ENCODE measurements around the gene PIGN.

PIGN gene

GRCh38 chr18:62028715-62029114, 158.1 kb downstream of the PIGN start:
- DNase-seq (ENCODE audit: extremely low read depth, low read depth) = no peak

GRCh38 chr18:62027914-62028520, 158.8 kb downstream of the PIGN start:
- no peak for DNase-seq (ENCODE audit: extremely low read depth, low read depth)
- TF ChIP-seq CTCF (IDR thresholded peaks at IDR 0.05; ENCODE audit: low read depth, low read length) = no peak

More at GRCh38 chr18:62028715-62029114, 158.1 kb downstream of the PIGN start:
- no peak for TF ChIP-seq CTCF (IDR thresholded peaks at IDR 0.05; ENCODE audit: low read depth, low read length)

GRCh38 chr18:62026586-62026985, 160.3 kb downstream of the PIGN start:
- no peak for TF ChIP-seq CTCF (IDR thresholded peaks at IDR 0.05; ENCODE audit: low read depth, low read length)
- DNase-seq (ENCODE audit: extremely low read depth, low read depth) = no peak

- TF ChIP-seq CTCF (IDR thresholded peaks at IDR 0.05; ENCODE audit: low read depth, low read length) = no peak
- no peak for DNase-seq (ENCODE audit: extremely low read depth, low read depth)
Measured at GRCh38 chr18:62024983-62025382, 161.9 kb downstream of the PIGN start.

GRCh38 chr18:62023536-62023935, 163.3 kb downstream of the PIGN start:
- DNase-seq (ENCODE audit: extremely low read depth, low read depth) = no peak
- no peak for TF ChIP-seq CTCF (IDR thresholded peaks at IDR 0.05; ENCODE audit: low read depth, low read length)

- no peak for TF ChIP-seq CTCF (IDR thresholded peaks at IDR 0.05; ENCODE audit: low read depth, low read length)
- DNase-seq (ENCODE audit: extremely low read depth, low read depth) = no peak
Measured at GRCh38 chr18:62018759-62019041, 168.2 kb downstream of the PIGN start.

- DNase-seq (ENCODE audit: extremely low read depth, low read depth) = peak; percentile 96
- no peak for TF ChIP-seq CTCF (IDR thresholded peaks at IDR 0.05; ENCODE audit: low read depth, low read length)
Measured at GRCh38 chr18:62018034-62018758, 168.7 kb downstream of the PIGN start.

Measured in AG09319 (cell line).